GM18858 (cell line): ENCODE data around the gene S1PR1.

Experiments
- ATAC-seq: cut with Tn5 transposase; IDR thresholded peaks from one replicate; pipeline ENCODE4 v1.9.1; 2021; ENCODE audit not compliant: unreplicated experiment

S1PR1 gene

DNA sequence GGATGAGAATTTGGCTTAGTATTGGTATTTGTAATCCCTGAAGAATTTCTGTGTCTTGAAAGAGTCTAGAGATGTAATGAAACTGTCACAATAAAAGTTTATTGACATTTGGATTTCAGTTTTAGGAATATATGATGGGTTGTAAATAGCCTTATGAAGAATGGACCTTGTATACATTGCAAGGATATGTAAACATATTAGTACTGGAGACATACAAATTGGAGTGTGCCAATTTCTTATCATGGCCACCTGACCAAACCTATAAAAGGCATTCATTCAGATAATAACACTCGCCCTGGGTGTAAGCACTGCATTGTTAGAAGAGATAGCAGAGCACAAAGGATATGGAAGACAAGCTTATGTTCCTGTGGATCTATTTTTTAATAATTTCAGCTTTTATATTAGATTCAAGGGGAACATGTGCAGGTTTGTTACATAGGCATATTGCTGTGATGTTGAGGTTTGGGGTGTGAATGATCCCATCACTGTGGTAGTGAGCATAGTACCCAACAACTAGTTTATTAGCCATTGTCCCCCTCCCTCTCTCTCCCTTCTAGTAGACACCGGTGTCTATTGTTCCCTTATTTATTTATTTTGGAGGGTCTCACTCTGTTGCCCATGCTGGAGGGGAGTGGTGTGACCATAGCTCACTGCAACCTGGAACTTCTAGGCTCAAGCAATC, 8.6 kb downstream of the S1PR1 start:
- ATAC-seq: no peak

DNA sequence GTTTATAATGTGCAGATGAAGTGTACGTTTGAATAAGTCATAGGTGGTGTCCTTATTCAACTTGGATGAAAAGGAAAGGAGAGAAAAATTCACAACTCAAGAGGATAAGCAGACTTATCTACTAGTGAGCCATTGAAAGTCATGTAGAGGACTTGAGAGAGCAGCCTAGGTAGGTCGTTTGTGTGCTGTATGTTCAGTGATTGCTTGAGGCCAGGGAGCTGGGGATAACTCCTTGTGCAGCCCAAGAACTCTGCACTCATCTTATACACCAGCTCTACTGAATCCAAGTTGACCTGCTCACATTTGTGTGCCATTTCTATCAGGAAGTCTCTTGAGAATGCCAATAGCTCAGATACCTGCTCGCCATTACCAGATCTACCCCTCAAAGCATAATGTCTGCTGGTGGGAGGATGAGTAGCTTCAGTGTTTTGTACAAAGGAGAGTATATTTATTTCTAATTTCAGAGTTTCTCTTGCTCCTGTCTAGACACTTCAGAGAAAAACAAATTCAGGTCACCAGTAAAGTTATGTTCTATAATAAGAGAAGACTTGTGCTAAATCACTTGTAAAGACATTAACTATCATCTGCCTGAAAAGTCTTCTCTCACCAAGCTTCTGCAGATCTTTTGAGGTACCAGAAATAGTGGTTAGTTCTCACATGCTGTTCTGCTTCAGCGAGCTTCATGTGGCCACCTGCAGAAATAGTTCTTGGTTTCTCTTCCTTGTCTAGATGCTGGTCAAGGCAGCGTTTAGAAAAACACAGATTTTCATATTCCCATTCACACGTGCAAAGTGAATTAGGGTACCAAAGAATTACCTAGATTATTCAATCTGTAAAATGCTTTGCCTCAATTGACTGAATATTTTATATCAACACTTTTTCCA, 10.8 kb downstream of the S1PR1 start:
- peak; percentile 94 for ATAC-seq

- no peak for ATAC-seq
Measured at GRCh38 chr1:101250222-101250621, 13.4 kb downstream of the S1PR1 start.

- no peak for ATAC-seq
Measured at GRCh38 chr1:101250656-101251272, 13.9 kb downstream of the S1PR1 start.

- no peak for ATAC-seq
Measured at GRCh38 chr1:101251504-101251903, 14.7 kb downstream of the S1PR1 start.

DNA sequence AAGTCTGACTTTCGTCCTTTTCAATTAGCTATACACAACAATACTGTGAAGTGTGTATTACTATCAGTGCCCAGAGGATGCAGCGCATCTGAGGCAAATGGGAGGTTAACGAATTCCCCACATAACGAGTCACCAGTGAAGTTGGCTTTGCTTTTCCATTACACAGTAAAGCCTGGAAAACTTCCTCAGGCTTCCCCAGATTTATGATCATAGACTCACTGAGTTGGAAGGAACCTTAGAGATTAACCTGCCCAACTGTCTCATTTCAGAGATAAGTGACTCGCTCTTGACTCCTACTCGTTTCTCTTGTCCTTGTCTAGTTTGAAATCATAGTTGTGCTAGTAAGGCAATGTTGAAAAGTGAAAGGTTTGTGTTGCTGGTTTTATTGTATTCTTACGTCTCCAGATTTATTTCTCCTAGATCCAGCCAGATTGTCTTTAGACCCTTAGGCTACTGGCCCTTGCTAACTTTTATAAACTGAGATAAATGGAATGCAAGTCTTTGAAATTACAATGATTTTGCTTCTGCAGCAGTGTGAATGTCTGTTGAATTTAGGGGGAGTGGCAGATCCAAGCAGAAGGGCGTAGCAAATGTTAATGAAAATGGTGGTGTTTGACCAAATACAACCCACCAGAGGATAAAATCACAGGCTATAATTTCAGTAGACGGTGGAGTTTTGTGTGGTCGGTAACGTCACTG, 17.3 kb downstream of the S1PR1 start:
- no peak for ATAC-seq

GRCh38 chr1:101257500-101258325, 20.9 kb downstream of the S1PR1 start:
- ATAC-seq: peak; percentile 85

- no peak for ATAC-seq
Measured at GRCh38 chr1:101259744-101260148, 22.9 kb downstream of the S1PR1 start.

GRCh38 chr1:101260556-101261350, 23.9 kb downstream of the S1PR1 start:
- no peak for ATAC-seq

DNA sequence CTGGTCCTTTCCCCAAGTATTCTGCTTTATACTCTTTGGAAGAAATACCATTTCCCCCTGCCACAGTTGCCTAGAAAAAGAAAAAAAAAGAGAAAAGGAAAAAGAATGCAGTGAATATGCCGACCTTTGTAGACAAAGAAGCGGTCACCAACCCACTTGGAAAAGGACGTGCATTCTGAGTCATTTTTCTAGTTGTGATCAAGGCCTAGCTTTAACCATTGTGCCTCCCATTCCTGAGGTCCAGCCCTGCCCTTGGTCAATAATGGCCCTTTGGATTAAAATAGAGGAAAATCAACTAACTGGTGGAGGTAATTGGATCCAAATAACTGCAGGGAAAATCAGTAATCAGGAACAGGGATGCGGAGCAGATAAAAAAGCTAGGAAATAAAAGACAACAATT, 24.8 kb downstream of the S1PR1 start:
- ATAC-seq: no peak

- ATAC-seq: no peak
Measured at GRCh38 chr1:101262060-101262459, 25.2 kb downstream of the S1PR1 start.

GRCh38 chr1:101262630-101263348, 26.0 kb downstream of the S1PR1 start:
- ATAC-seq: no peak

DNA sequence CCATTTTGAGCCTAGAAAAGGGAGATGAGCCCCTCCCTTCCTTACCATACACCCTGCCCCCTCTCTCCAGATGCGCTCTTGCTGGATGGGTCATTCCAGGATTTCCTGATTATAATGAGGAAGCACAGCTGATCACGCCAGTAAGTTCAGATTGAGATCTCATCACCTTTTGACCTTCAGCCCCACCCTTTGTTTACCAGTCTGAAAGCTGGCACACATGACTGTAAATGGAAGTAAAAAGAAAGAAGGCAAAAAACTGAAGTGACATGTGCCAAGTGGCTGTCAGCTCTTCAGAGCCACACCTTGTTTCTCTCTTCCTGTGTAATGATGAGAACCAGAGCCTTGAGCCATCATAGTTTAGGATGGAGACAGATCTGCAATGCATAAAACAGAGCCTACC, 27.9 kb downstream of the S1PR1 start:
- ATAC-seq: no peak

- no peak for ATAC-seq
Measured at GRCh38 chr1:101265684-101266083, 28.9 kb downstream of the S1PR1 start.

GRCh38 chr1:101267082-101267481, 30.3 kb downstream of the S1PR1 start:
- ATAC-seq: no peak

DNA sequence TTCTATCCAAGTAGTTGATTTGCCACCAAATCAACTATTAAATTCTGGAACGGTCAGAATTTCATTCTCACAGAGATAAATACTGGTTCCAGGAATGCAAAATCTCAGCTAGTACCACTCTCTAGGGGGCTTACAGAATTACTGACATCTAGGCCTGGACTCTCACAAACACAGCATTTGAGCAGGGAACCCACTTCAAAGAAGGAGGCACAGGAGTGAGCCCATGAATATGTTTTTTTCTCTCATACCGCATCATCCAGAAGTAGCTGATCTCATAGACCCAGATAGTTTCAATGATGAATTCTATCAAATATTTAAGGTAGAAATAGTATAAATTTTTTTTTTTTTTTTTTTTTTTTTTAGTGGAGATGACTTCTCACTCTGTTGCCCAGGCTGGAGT, 32.1 kb downstream of the S1PR1 start:
- no peak for ATAC-seq

- no peak for ATAC-seq
Measured at GRCh38 chr1:101275672-101276071, 38.9 kb downstream of the S1PR1 start.

DNA sequence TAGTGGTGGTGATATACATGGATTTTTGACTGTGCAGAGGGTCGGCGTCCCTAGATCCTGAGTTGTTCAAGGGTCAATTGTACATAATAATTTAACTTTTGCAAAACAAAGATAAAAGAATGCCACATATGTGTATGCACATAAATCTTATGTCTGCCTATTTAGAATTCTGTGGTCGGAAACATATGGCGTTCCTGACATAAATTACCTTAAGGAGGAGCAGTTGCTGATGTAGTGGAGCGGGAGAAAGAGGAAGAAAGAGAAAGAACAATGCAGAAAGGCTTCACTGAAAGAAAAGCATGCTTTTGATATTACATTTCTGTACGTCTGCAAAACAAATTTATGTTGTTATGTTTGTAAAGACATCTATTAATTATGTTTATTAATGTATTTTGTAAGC, 40.0 kb downstream of the S1PR1 start:
- no peak for ATAC-seq

DNA sequence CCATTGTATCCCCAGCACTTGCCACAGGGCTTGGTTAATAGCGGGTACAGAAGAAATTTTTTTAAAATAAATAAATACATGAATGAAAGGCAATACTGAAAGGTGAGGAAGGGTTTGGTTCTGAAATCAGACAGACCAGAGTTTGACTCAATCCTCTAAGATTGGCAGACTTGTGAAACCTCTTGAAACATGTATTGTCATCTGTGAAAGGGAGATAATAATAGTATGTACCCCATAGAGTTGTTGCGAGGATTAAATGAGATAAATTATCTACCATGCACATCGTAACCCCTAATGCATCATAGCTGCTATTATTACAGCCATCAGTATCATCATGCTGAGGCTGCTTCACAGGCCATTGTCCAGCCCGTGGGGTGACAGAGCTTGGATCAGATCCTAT, 41.4 kb downstream of the S1PR1 start:
- no peak for ATAC-seq
